Body of pancreas (tissue), 4 donors: Measurements from ENCODE around the gene ARHGAP24. TPM values are rescaled to one million over a fixed set of nuclear protein-coding genes. Genes with fewer than 3 reads are reported as not detected.
"Not testable (repeated sequence)": the region's sequence is repeated elsewhere in the genome, so short reads cannot be mapped to it uniquely, and the experiment has no call there.

Source experiments
- ATAC-seq: fragments of 150-250 bp; one replicate; pipeline ENCODE4 v1.9.1; 2016
- DNase-seq, 4 donors: peaks; one replicate each; pipeline ENCODE4 v3.0.0-alpha.2; 2019
- H3K27ac ChIP-seq, 4 donors: fragments of 200-600 bp; sonication (generic); 1 replicate in 3 of 4; 2 replicates in 1 of 4; pipeline versions ENCODE4 v1.5.1 to v1.6.1; 2016 to 2019; ENCODE audit warnings: mild to moderate bottlenecking in 1 of 4, mixed read lengths in 1 of 4, moderate library complexity in 1 of 4
- H3K27me3 ChIP-seq, 2 donors: fragments of 200-600 bp; sonication (generic); one replicate each; pipeline ENCODE4 v1.6.0; 2016; ENCODE audit warnings: mild to moderate bottlenecking in 1 of 2
- H3K36me3 ChIP-seq, 2 donors: fragments of 200-600 bp; sonication (generic); replicated peaks in 1 of 2; 2 replicates each; pipeline ENCODE4 v1.5.1; 2016; ENCODE audit warnings: low read depth in 2 of 2; ENCODE audit not compliant: insufficient read depth in 1 of 2
- H3K4me1 ChIP-seq: fragments of 200-600 bp; sonication (generic); one replicate; pipeline ENCODE4 v1.6.0; 2016
- H3K4me3 ChIP-seq, 2 donors: fragments of 200-600 bp; sonication (generic); 1 replicate in 1 of 2; 2 replicates in 1 of 2; pipeline ENCODE4 v1.5.1; 2016 to 2019
- H3K9me3 ChIP-seq, 3 donors: fragments of 200-600 bp; sonication (generic); 1 replicate in 2 of 3; 2 replicates in 1 of 3; pipeline ENCODE4 v1.5.1; 2016
- POLR2A ChIP-seq, 3 donors: fragments of 450-650 bp; IDR thresholded peaks; one replicate each; pipeline ENCODE4 v1.6.1; 2016; ENCODE audit warnings: antibody characterized with exemption in 3 of 3, mild to moderate bottlenecking in 2 of 3
- WGBS, 2 donors: methylation state at CpG; one replicate each; pipeline ENCODE4 v1.1.5; 2017; 5-methylcytosine and 5-hydroxymethylcytosine counted together
- intact Hi-C: fragments of 100-400 bp; cut with DNase I; formaldehyde crosslinking; loops from one replicate; pipeline ENCODE4 v1.15.1; 2023
- total RNA-seq, 2 donors: library from RNA; depleted of rRNA; stranded (reverse); fragments of >200 nt; gene quantifications; one replicate each; pipeline ENCODE4 v1.1.0, GENCODE V29; 2016
- TF ChIP-seq, protein P1 (sequence below), 7 experiments: fragments of 450-650 bp in 4 of 7; fragments of 200-600 bp in 3 of 7; sonication (generic) in 3 of 7; IDR thresholded peaks; one replicate each; pipeline ENCODE4 v1.5.1; 2016 to 2019; ENCODE audit warnings: antibody characterized with exemption in 7 of 7

ARHGAP24 gene
- total RNA-seq, 2 donors from 2014 or later: 43.3 to 113 TPM

DNA sequence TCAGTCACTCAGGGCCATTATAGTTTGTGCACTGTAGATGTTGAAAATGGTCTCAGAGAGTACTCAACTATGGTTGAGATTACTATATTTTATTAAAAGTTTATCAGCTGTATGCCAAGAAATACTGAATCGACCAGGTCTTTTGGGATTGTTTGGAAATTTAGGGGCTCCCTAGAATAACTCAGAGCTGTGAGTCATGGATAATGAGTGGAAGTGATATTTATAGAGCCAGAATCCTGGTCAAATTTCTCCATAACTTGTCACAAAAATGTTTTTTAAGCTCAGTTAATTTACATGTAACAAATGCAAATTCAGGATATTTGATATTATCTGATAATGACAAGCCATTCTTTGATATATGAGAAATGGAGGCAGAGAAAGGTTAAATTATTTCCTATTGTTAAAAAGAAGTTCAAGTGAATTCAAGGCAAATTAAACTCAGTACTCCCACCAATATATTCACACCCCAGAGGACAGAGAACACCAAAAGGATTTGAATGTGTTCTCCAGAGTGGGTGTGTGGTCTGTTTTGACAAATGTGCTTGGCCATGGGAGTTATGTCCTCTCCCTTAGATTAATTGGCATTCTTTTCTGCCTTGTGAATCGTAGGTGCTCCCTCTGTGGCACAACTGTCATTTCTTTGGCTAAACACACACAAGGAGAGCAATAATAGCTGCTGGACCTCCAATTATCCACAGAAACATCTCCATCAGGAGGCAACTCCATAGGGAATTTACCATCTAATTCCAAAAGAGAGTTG is 37.7 kb downstream of the ARHGAP24 start:
- Histone ChIP-seq H3K4me1 (peaks cover 14% of the 10 kb centered on the region), H3K27me3 (no peaks in the 10 kb centered on the region), H3K9me3 (no peaks in the 10 kb centered on the region), H3K4me3 (no peak overlapping the region), H3K36me3 (no peaks in the 10 kb centered on the region), H3K27ac (no peak overlapping the region)
- WGBS, 2 donors: 40 to 55% methylated on average over 2 of the region's 2 CpGs
- ATAC-seq (no peak), DNase-seq (no peak)
- TF ChIP-seq, protein P1, sequence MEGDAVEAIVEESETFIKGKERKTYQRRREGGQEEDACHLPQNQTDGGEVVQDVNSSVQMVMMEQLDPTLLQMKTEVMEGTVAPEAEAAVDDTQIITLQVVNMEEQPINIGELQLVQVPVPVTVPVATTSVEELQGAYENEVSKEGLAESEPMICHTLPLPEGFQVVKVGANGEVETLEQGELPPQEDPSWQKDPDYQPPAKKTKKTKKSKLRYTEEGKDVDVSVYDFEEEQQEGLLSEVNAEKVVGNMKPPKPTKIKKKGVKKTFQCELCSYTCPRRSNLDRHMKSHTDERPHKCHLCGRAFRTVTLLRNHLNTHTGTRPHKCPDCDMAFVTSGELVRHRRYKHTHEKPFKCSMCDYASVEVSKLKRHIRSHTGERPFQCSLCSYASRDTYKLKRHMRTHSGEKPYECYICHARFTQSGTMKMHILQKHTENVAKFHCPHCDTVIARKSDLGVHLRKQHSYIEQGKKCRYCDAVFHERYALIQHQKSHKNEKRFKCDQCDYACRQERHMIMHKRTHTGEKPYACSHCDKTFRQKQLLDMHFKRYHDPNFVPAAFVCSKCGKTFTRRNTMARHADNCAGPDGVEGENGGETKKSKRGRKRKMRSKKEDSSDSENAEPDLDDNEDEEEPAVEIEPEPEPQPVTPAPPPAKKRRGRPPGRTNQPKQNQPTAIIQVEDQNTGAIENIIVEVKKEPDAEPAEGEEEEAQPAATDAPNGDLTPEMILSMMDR (IDR thresholded peaks at IDR 0.05): no peak
- TF ChIP-seq POLR2A (IDR thresholded peaks at IDR 0.05): no peak
- intact Hi-C loops: no loop called here

DNA sequence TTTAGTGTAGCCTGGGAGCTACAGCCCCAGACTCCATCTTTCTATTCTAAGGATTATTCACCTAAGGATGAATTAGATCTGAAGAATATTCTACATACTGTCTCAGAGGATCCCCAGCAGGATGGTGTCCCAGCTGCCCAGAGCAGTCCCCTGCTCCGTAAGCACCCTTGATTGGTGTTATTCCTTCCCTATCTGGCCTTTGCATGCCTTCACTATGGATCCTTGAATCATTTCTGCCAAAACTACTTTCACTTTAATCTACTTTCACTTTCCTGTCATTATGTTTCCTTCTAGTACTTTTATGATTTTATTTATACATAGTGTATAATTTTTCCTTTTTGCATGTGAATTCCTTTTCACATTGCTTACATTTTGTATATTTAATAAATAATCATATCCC is 39.2 kb downstream of the ARHGAP24 start:
- intact Hi-C loops: no loop called here
- WGBS, 2 donors: 75 to 82% methylated on average over 1 of the region's 1 CpG
- no peaks in the 10 kb centered on the region for H3K36me3 ChIP-seq
- H3K9me3 ChIP-seq: no peaks in the 10 kb centered on the region
- no peaks in the 10 kb centered on the region for H3K27me3 ChIP-seq
- DNase-seq (no peak), ATAC-seq (no peak)
- TF ChIP-seq POLR2A (IDR thresholded peaks at IDR 0.05): no peak
- TF ChIP-seq, protein P1 (IDR thresholded peaks at IDR 0.05): no peak
- no peak overlapping the region for H3K27ac ChIP-seq
- H3K4me3 ChIP-seq: no peak overlapping the region
- H3K4me1 ChIP-seq: peaks cover 10% of the 10 kb centered on the region

DNA sequence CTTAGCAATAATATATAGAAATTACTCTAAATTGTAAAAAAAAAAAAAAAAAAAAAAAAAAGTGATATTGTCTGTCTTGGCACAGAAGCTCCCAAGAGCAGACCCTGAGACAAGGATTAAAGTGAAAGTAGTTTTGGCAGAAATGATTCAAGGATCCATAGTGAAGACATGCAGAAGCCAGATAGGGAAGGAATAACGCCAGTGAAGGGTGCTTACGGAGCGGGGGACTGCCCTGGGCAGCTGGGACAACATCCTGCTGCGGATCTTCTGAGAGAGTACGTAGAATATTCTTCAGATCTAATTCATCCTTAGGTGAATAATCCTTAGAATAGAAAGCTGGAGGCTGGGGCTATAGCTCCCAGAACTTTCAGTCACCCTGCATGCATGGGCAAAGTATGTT is 39.8 kb downstream of the ARHGAP24 start:
- ATAC-seq (no peak), DNase-seq (no peak)
- intact Hi-C loops: no loop called here
- no peaks in the 10 kb centered on the region for H3K9me3 ChIP-seq
- no peaks in the 10 kb centered on the region for H3K36me3 ChIP-seq
- no peak overlapping the region for H3K27ac ChIP-seq
- no peak overlapping the region for H3K4me3 ChIP-seq
- 91 to 95% methylated on average over 5 of the region's 5 CpGs for WGBS, 2 donors
- no peaks in the 10 kb centered on the region for H3K27me3 ChIP-seq
- TF ChIP-seq, protein P1 (IDR thresholded peaks at IDR 0.05): no peak
- no peak for TF ChIP-seq POLR2A (IDR thresholded peaks at IDR 0.05)
- peaks cover 10% of the 10 kb centered on the region for H3K4me1 ChIP-seq

DNA sequence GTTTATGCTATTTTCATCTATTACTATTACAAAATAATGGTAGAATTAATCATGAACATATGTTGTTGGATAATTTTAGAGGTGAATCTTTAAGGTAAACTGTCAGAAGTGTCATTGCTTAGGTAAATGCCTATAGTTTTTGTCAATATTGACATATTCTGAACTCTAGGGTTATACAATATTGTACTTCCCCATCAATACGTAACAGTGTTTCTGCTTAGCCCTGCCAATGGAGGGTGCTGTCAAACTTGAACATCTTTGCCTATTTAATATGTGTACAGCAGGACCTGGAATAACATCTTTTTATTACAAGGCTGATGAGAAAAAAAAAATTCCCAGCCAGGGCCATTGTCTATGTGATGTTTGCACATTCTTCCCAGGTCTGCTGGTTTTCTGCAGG is 40.8 kb downstream of the ARHGAP24 start:
- Histone ChIP-seq H3K27ac (no peak overlapping the region), H3K9me3 (no peaks in the 10 kb centered on the region), H3K36me3 (no peaks in the 10 kb centered on the region), H3K27me3 (no peaks in the 10 kb centered on the region), H3K4me1 (peaks cover under 1% of the 10 kb centered on the region), H3K4me3 (no peak overlapping the region)
- WGBS, 2 donors: 0 to 22% methylated on average over 1 of the region's 1 CpG
- intact Hi-C loops: no loop called here
- no peak for ATAC-seq
- no peak for TF ChIP-seq POLR2A (IDR thresholded peaks at IDR 0.05)
- TF ChIP-seq, protein P1 (IDR thresholded peaks at IDR 0.05): no peak
- DNase-seq: no peak

DNA sequence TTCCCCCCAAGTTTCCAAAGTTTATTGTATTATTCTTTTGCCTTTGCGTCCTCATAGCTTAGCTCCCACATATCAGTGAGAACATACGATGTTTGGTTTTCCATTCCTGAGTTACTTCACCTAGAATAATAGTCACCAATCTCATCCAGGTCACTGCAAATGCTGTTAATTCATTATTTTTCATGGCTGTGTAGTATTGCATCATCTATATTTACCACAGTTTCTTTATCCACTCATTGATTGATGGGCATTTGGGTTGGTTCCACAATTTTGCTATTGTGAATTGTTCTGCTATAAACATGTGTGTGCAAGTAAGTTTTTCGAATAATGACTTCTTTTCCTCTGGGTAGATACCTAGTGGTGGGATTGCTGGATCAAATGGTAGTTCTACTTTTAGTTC is 43.6 kb downstream of the ARHGAP24 start:
- H3K4me3 ChIP-seq, ATAC-seq, H3K36me3 ChIP-seq, DNase-seq, intact Hi-C loops, H3K9me3 ChIP-seq, H3K27me3 ChIP-seq, H3K4me1 ChIP-seq, H3K27ac ChIP-seq: not testable (repeated sequence)
- WGBS, 2 donors: 78 to 86% methylated on average over 3 of the region's 3 CpGs
